Astrocyte of the cerebellum (primary cell): ENCODE results near the gene SLC25A47.

Experiments used
- DNase-seq: peaks from one replicate; pipeline ENCODE4 v3.0.0-alpha.2; 2011; ENCODE audit warnings: low read depth
- H3K4me3 ChIP-seq: 2 replicates; pipeline ENCODE4 v1.5.1; 2011; ENCODE audit warnings: mild to moderate bottlenecking, low read depth, low read length, moderate library complexity
- in situ Hi-C: cut with HindIII; loops from 2 replicates; pipeline ENCODE4 v1.10.0; 2017; ENCODE audit warnings: low sequenced_read_pairs
- TF ChIP-seq, protein P1 (sequence below): IDR thresholded peaks from 2 replicates; pipeline ENCODE4 v1.5.1; 2012; ENCODE audit warnings: low read length, low read depth, moderate library complexity, mild to moderate bottlenecking; ENCODE audit errors: missing control alignments

Gene SLC25A47

DNA sequence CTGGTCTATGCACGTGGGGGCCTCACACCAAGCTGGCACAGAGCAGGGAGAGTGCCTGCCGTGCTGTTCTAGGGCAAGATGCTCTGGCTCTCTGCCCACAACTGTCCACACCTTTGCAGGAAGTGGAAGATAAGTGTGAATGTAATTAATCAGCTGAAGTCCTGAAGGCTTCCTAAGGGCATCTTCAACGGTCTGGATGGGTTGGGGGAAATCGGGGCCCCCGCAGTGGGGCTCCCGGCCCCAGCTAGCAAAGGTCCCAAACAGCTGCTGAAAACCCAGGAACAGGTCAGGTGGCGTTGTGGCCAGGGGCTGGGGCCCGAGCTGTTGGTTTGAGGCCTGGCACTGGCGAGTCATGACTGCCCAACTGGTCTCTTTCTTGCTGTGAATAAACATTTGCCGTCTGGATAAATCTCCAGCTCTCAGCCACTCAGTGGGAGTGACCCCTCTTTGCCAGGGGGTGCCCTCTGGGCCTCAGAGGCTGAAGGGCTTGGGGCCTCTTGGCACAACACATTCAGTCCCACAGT lies 10.2 kb upstream of the SLC25A47 start:
- no peak overlapping the region for H3K4me3 ChIP-seq
- in situ Hi-C loops: no loop called here
- no peak for DNase-seq
- TF ChIP-seq, protein P1, sequence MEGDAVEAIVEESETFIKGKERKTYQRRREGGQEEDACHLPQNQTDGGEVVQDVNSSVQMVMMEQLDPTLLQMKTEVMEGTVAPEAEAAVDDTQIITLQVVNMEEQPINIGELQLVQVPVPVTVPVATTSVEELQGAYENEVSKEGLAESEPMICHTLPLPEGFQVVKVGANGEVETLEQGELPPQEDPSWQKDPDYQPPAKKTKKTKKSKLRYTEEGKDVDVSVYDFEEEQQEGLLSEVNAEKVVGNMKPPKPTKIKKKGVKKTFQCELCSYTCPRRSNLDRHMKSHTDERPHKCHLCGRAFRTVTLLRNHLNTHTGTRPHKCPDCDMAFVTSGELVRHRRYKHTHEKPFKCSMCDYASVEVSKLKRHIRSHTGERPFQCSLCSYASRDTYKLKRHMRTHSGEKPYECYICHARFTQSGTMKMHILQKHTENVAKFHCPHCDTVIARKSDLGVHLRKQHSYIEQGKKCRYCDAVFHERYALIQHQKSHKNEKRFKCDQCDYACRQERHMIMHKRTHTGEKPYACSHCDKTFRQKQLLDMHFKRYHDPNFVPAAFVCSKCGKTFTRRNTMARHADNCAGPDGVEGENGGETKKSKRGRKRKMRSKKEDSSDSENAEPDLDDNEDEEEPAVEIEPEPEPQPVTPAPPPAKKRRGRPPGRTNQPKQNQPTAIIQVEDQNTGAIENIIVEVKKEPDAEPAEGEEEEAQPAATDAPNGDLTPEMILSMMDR: no peak

DNA sequence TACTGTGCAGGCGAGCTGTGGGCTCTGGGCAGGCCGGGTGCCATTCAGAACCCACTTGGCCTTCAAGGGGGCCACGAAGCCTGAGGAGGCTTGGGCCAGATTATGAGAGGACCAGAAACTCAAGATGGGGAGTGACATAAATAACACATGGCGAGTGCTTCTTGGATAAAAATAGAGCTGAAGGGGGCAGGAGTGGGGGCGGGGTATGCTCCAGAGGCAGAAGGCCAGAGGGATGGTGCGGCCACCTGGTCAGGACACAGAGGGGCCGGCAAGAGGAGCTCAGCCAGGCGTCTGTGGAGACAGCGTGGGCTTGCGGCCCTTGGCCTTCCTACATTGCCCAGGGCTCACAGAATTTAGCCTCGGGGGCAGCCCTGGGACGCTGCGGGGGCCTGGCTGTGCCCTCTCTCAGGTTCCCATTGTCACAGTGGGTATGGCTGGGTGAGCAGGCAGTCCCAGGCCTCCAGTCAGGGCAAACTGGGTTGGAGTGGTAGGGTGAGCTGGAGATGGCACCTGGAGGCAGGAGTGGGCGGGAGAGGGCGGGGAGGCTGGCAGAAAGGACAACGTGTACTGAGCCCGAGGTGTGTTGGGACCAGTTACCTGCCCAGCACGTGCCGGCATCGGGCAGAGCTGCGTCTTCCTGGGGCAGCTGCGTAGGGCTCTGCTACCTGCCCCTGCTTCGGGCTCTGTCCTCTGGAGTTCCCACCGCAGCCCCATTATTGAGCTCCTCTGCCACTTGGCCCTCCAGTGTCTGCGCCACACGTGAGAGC lies 9.5 kb upstream of the SLC25A47 start:
- in situ Hi-C loops: no loop called here
- DNase-seq: no peak
- no peak overlapping the region for H3K4me3 ChIP-seq
- TF ChIP-seq, protein P1: no peak

DNA sequence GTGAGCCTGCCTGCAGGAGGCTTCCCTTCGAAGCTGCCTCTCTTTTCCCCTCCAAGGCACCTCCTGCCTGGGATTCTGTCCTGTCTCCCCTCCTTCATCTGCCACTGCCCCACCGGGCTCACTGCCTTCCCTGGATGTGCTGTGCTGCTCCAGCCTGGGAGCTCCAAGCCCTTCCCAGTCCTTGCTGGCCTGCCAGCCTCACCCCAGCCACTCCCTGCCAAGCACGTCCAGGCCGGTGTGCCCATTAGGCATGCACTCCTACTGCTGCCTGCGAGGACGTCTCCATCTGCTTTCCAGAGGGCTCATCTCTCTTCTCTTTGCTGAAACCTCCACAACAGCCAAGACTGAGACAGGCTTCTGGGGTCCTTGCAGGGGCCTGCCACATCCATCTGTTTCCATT lies 8.4 kb upstream of the SLC25A47 start:
- DNase-seq: no peak
- in situ Hi-C loops: no loop called here
- H3K4me3 ChIP-seq: no peak overlapping the region
- TF ChIP-seq, protein P1: no peak

DNA sequence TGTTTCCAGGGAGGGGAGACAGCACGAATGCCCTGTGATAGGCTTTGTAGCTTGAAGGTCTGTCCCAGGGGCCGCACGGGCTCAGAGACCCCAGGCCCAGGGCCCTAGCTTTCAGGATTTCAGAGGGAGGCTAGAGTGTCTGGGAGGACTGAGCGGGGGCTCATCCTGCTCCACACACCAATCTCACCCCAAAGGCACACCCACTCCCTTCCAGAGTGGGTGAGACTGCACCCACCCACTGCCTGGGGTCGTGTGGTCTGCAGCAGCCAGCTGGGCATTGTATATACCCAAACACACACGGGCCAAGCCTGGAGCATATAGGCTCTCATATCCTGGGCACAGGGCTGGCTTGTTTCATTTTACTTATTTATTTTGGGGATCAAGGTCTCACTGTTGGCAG lies 5.8 kb upstream of the SLC25A47 start:
- TF ChIP-seq, protein P1: no peak
- no peak overlapping the region for H3K4me3 ChIP-seq
- in situ Hi-C loops: no loop called here
- DNase-seq: no peak

DNA sequence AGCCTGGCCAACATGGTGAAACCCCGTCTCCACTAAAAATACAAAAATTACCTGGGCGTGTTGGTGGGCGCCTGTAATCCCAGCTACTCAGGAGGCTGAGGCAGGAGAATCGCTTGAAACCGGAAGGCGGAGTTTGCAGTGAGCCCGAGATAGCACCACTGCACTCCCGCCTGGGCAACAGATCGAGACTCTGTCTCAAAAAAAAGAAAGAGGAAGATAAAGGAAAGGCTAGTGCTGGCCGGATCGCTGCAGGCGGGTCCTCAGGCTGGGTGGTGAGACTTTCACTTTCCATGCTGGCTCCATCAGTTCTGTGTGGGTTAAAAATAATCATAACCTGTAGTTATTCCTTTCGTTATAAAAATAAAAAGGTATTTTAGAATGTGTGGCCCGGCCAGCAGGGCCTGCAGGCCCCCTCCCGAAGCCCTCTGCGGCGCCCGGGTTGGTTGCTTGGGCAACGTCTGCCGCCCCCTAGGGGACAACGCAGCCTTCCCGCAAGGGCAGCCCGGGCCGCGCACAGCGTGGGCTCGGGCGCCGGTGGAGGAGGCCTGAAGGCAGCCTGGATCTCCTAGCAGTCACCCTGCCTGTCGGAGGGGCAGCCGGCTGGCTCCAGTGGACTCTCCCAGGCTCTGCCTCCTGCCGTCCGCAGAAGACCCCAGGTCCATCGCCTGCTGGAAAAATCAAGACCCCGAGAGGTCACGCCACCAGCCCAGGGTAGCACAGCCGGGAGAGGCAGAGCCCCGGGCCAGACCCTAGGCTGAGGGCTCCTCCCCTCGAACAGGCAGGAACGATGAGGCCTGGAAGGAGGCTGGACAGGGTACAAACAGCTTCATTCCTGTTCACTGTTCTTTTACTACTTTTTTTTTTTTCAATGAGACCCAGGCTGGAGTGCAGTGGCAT lies 5.0 kb upstream of the SLC25A47 start:
- no peak for DNase-seq
- H3K4me3 ChIP-seq: no peak overlapping the region
- TF ChIP-seq, protein P1: peak; percentile 69
- in situ Hi-C loops: no loop called here

DNA sequence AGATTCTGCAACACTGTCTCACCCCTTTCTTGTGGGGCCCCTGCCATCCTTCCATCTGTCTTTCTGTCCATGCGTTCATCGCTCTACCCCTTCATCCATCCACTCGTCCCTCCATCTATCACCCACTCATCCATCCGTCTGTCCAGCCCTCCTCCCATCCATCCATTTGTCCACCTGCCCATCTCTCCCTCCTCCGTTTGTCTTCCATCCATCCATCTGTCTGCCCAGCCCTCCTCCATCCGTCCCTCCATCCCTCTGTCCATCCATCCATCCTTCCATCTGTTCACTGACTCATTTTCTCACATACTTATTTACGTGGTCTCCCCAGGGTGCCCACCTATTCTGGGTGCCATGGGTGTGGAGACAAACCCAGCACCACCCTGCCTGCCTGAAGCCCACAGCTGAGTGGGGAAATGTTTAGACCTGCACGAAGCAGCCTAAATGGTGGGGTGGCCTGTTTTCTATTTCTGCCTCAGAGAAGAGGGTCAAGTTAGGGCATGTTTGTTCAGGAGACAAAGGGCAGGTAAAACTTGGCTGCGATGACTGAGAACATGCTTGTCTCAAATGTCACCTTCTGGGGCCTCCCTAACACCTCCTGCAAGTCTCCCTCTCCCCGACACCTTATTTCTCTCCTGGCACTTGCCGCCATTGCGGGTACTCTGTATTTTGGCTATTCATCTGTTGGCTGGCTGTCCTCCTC lies 2.8 kb upstream of the SLC25A47 start:
- in situ Hi-C loops: no loop called here
- no peak for DNase-seq
- H3K4me3 ChIP-seq: no peak overlapping the region
- TF ChIP-seq, protein P1: no peak
